ENCODE data around the gene AKR1A1. TPM values are rescaled to one million over a fixed set of nuclear protein-coding genes. Genes with fewer than 3 reads are reported as not detected.

AKR1A1 gene
- total and polyA plus RNA-seq, 11 donors: 28.0 to 148 (median 44.3) TPM

DNA sequence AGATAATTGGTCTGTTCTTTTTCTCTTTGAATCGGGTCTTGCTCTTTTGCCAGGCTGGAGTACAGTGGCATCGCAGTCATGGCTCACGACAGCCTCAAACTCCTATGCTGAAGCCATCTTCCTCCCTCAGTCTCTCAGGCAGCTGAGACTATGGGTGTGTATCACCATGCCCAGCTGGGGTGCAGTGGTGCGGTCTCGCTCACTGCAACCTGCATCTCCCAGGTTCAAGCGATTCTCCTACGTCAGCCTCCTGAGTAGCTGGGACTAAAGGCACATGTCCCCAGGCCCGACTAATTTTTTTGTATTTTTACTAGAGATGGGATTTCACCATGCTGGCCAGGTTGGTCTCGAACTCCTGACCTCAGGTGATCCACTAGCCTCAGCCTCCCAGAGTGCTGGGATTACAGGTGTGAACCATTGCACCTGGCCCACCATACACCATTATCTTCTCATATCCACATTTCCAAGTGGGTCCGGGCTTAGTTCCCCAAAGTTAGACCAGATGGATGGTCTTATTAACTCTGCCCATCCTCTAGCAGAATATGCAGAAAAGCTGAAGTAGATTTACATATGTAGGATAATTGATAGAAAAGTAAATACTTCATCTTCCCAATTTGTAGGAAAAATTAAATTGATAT lies 60.1 kb downstream of the AKR1A1 start:
- peaks cover 0 to 33% (median 0%) of the 10 kb centered on the region in 12 donors for H3K4me1 ChIP-seq
- no peaks in the 10 kb centered on the region for H3K9me3 ChIP-seq
- H3K27ac ChIP-seq: no peak overlapping the region
- H3K27me3 ChIP-seq: no peaks in the 10 kb centered on the region
- TF ChIP-seq, protein P1, sequence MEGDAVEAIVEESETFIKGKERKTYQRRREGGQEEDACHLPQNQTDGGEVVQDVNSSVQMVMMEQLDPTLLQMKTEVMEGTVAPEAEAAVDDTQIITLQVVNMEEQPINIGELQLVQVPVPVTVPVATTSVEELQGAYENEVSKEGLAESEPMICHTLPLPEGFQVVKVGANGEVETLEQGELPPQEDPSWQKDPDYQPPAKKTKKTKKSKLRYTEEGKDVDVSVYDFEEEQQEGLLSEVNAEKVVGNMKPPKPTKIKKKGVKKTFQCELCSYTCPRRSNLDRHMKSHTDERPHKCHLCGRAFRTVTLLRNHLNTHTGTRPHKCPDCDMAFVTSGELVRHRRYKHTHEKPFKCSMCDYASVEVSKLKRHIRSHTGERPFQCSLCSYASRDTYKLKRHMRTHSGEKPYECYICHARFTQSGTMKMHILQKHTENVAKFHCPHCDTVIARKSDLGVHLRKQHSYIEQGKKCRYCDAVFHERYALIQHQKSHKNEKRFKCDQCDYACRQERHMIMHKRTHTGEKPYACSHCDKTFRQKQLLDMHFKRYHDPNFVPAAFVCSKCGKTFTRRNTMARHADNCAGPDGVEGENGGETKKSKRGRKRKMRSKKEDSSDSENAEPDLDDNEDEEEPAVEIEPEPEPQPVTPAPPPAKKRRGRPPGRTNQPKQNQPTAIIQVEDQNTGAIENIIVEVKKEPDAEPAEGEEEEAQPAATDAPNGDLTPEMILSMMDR (IDR thresholded peaks at IDR 0.05): no peak
- no peak for TF ChIP-seq POLR2A (IDR thresholded peaks at IDR 0.05)
- no peak for ATAC-seq
- DNase-seq: no peak
- peaks cover 0 to 84% (median 76%) of the 10 kb centered on the region in 9 donors for H3K36me3 ChIP-seq
- intact Hi-C loops (cut with DNase I): no loop called here
- H3K4me3 ChIP-seq: no peak overlapping the region
- 97 to 98% (median 97%) methylated on average over 10 of the region's 10 CpGs for WGBS, 4 donors

DNA sequence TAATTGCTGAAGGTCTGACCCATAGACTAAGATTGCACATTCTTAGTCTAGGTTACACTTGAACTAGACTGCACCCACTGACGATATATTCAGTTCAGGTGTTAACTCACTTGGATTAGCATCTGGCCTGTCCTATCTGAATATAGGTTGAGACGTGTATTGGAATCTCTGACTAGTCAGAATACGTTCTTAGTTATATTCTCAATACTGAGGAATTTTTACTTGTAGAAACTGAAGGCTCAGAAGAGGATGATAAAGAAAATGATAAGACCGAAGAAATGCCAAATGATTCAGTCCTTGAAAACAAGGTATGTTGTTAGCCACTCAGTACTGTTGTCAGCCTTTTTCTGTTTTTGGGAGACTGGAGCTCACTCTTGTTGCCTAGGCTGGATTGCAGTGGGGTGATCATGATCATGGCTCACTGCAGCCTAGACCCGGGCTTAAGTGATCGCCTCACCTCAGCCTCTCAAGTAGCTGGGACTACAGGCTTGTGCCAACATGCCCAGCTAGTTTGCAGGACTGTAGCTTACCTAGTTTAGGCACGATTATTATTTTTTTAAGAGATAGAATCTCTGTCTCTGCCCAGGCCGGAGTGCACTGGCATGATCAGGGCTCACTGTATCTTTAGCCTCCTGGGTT lies 62.4 kb downstream of the AKR1A1 start:
- H3K9me3 ChIP-seq: no peaks in the 10 kb centered on the region
- H3K27me3 ChIP-seq: no peaks in the 10 kb centered on the region
- WGBS, 4 donors: 82 to 88% (median 84%) methylated on average over 8 of the region's 8 CpGs
- H3K27ac ChIP-seq: no peak overlapping the region
- peaks cover 0 to 94% (median 78%) of the 10 kb centered on the region in 9 donors for H3K36me3 ChIP-seq
- no peak for DNase-seq
- intact Hi-C loops (cut with DNase I): no loop called here
- H3K4me1 ChIP-seq: peaks cover 0 to 13% (median 0%) of the 10 kb centered on the region in 12 donors
- H3K4me3 ChIP-seq: no peak overlapping the region
- ATAC-seq: no peak
- TF ChIP-seq POLR2A (IDR thresholded peaks at IDR 0.05): no peak
- TF ChIP-seq, protein P1 (IDR thresholded peaks at IDR 0.05): no peak

DNA sequence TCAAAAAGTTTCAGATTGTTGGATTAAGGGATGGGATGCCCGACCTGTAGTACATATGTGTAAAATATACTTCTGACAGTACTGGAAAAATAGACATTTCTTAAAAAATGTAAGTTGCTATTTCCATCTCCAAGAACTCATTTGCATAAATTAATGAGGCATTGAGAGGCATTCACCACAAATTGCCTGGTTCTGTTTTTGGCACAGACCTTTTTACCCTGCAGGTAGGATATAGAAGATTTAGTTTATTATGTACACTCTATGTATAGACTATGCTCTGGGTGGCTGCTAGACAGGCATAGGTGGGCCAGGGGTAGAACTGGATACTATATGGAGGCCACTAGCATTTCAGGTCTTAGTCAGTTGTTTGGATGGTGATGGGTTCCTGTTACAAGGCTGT lies 65.3 kb downstream of the AKR1A1 start:
- DNase-seq (no peak), ATAC-seq (no peak)
- H3K27me3 ChIP-seq: no peaks in the 10 kb centered on the region
- H3K4me1 ChIP-seq: peaks cover 0 to 22% (median 3%) of the 10 kb centered on the region in 12 donors
- 88 to 96% (median 93%) methylated on average over 1 of the region's 1 CpG for WGBS, 4 donors
- no peak overlapping the region for H3K27ac ChIP-seq
- no peak overlapping the region for H3K4me3 ChIP-seq
- no peaks in the 10 kb centered on the region for H3K9me3 ChIP-seq
- intact Hi-C loops (cut with DNase I): no loop called here
- TF ChIP-seq, protein P1 (IDR thresholded peaks at IDR 0.05): no peak
- TF ChIP-seq POLR2A (IDR thresholded peaks at IDR 0.05): no peak
- H3K36me3 ChIP-seq: peaks cover 0 to 96% (median 74%) of the 10 kb centered on the region in 9 donors

DNA sequence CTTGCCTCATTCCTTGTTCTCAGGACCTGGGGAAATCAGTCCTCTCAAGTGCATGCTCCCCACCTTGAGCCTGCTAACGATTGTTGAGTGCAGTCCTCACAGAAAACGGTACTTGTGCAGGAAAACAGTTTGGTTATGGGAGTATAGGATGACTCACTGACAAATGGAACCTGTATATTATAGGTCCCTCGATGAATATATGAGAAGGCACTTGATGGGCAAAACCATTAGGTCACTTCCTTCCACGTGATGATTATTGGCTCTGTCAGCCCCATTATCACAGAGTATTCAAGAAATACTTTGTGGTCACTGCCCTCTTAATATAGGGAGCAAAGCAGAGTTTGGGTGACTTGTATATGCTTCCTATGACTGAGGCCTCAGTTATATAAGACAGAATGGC lies 67.0 kb downstream of the AKR1A1 start:
- WGBS, 4 donors: 51 to 68% (median 60%) methylated on average over 4 of the region's 4 CpGs

More for the DNA sequence above, 67.0 kb downstream of the AKR1A1 start:
- peaks cover 0 to 39% (median 14%) of the 10 kb centered on the region in 12 donors for H3K4me1 ChIP-seq
- H3K36me3 ChIP-seq: peaks cover 0 to 89% (median 67%) of the 10 kb centered on the region in 9 donors
- H3K4me3 ChIP-seq: no peak overlapping the region
- no peaks in the 10 kb centered on the region for H3K27me3 ChIP-seq
- H3K27ac ChIP-seq: no peak overlapping the region
- ATAC-seq (no peak), DNase-seq (no peak)
- TF ChIP-seq, protein P1 (IDR thresholded peaks at IDR 0.05): no peak
- no peak for TF ChIP-seq POLR2A (IDR thresholded peaks at IDR 0.05)
- intact Hi-C loops (cut with DNase I): no loop called here
- no peaks in the 10 kb centered on the region for H3K9me3 ChIP-seq
